A673 (cell line): Measurements from ENCODE around the gene CLEC4G. TPM values are rescaled to one million over a fixed set of nuclear protein-coding genes. Genes with fewer than 3 reads are reported as not detected.

ENCODE experiments used
- BruUV-seq: library from RNA; stranded (reverse); fragments of 400-500 nt; replicated peaks from 2 replicates; lab custom pipeline; 2021; lab: Mats Ljungman, UMichigan
- CTCF ChIA-PET: fragments of 300-600 bp; sonication (Branson Sonifier 250); formaldehyde crosslinking; loops from one replicate; lab custom pipeline; 2022; ENCODE audit warnings: antibody characterized with exemption; lab: Charles Lee
- POLR2A ChIA-PET: fragments of 300-600 bp; sonication (Branson Sonifier 250); formaldehyde crosslinking; loops from one replicate; lab custom pipeline; 2022; ENCODE audit warnings: antibody characterized with exemption; ENCODE audit not compliant: low non-redundant PET; lab: Charles Lee
- DNase-seq: peaks from one replicate; pipeline ENCODE4 v3.0.0-alpha.2; 2015; ENCODE audit warnings: low spot score
- H3K27ac ChIP-seq: fragments of 200-600 bp; sonication (generic); 2 replicates; pipeline ENCODE4 v1.5.1; 2016; ENCODE audit warnings: mixed run types, low read depth, mild to moderate bottlenecking, mixed read lengths, antibody characterized with exemption, low read length; ENCODE audit not compliant: poor library complexity, severe bottlenecking
- H3K27me3 ChIP-seq: fragments of 200-600 bp; sonication (generic); replicated peaks from 2 replicates; pipeline ENCODE4 v1.6.1; 2017; ENCODE audit warnings: mixed run types, low read depth, mild to moderate bottlenecking, mixed read lengths, antibody characterized with exemption, low read length; ENCODE audit not compliant: insufficient read depth, poor library complexity
- H3K36me3 ChIP-seq: fragments of 200-600 bp; sonication (generic); 2 replicates; pipeline ENCODE4 v1.6.1; 2016; ENCODE audit warnings: mixed run types, mild to moderate bottlenecking, mixed read lengths, antibody characterized with exemption, low read length; ENCODE audit not compliant: insufficient read depth, poor library complexity, severe bottlenecking
- H3K4me1 ChIP-seq: fragments of 200-600 bp; sonication (generic); 2 replicates; pipeline ENCODE4 v1.6.1; 2017; ENCODE audit warnings: mixed run types, mild to moderate bottlenecking, mixed read lengths, antibody characterized with exemption, low read length; ENCODE audit not compliant: insufficient read depth, poor library complexity, severe bottlenecking
- H3K4me3 ChIP-seq: fragments of 200-600 bp; sonication (generic); 2 replicates; pipeline ENCODE4 v1.5.1; 2016; ENCODE audit warnings: low read depth, mixed run types, mild to moderate bottlenecking, mixed read lengths, low read length; ENCODE audit not compliant: poor library complexity, severe bottlenecking
- H3K9me3 ChIP-seq: fragments of 200-600 bp; sonication (generic); 2 replicates; pipeline ENCODE4 v1.6.1; 2016; ENCODE audit warnings: mixed run types, low read depth, mild to moderate bottlenecking, mixed read lengths, antibody characterized with exemption, low read length; ENCODE audit not compliant: poor library complexity, severe bottlenecking
- CTCF ChIP-seq: fragments of 300-800, 200-600 bp; sonication (generic); conservative IDR thresholded peaks from 2 replicates; pipeline ENCODE4 v1.5.1; 2017; ENCODE audit warnings: low read depth, mild to moderate bottlenecking, antibody characterized with exemption, low read length, moderate library complexity, mixed read lengths
- EZH2 ChIP-seq: fragments of 200-600 bp; sonication (generic); IDR thresholded peaks from 2 replicates; pipeline ENCODE4 v1.6.1; 2017; ENCODE audit warnings: borderline replicate concordance, low read depth, mild to moderate bottlenecking, mixed read lengths, antibody characterized with exemption, low read length; ENCODE audit not compliant: poor library complexity, severe bottlenecking
- intact Hi-C: fragments of 100-400 bp; cut with micrococcal nuclease; formaldehyde crosslinking; loops from one replicate; pipeline ENCODE4 v1.10.0; 2022; ENCODE audit not compliant: unreplicated experiment
- total RNA-seq: library from RNA; stranded (reverse); gene quantifications from 2 replicates; pipeline ENCODE4 v1.2.3, GENCODE V29; 2021

Gene CLEC4G
- total RNA-seq, 1 experiment from 2014 or later, result not detected

- Histone ChIP-seq H3K27me3 (peaks cover 12% of the 10 kb centered on the region), H3K27ac (no peak overlapping the region), H3K9me3 (no peaks in the 10 kb centered on the region), H3K4me1 (no peaks in the 10 kb centered on the region), H3K4me3 (no peak overlapping the region), H3K36me3 (no peaks in the 10 kb centered on the region)
- intact Hi-C loops, result no loop called here
- TF ChIP-seq EZH2 (no peak), CTCF (no peak)
- no TSS peak for BruUV-seq
- ChIA-PET CTCF (no interaction called here), POLR2A (no interaction called here)
- DNase-seq, result no peak
Measured at GRCh38 chr19:7703332-7703731, 28.6 kb downstream of the CLEC4G start.

GRCh38 chr19:7701654-7702457 is 30.1 kb downstream of the CLEC4G start, which contains the start of gene FCER2:
TSS of gene FCER2 (minus strand) at chr19:7702131. CDS start at chr19:7699760, 2,371 bp downstream.
- CTCF ChIA-PET, result no interaction called here
- H3K9me3 ChIP-seq, result no peaks in the 10 kb centered on the region
- TF ChIP-seq EZH2, result no peak
- no peak for TF ChIP-seq CTCF
- no peaks in the 10 kb centered on the region for H3K4me1 ChIP-seq
- no peak within 1 kb of the TSS for H3K4me3 ChIP-seq
- BruUV-seq, result no TSS peak
- POLR2A ChIA-PET, result no interaction called here
- intact Hi-C loops, result no loop called here
- peaks cover 12% of the 10 kb centered on the region for H3K27me3 ChIP-seq
- no peak for DNase-seq
- H3K36me3 ChIP-seq, result no peaks in the 10 kb centered on the region
- no peak within 1 kb of the TSS for H3K27ac ChIP-seq

- Histone ChIP-seq H3K4me1 (no peaks in the 10 kb centered on the region), H3K27ac (no peak overlapping the region), H3K4me3 (no peak overlapping the region), H3K9me3 (no peaks in the 10 kb centered on the region), H3K27me3 (peaks cover 12% of the 10 kb centered on the region), H3K36me3 (no peaks in the 10 kb centered on the region)
- TF ChIP-seq CTCF (no peak), EZH2 (no peak)
- no TSS peak for BruUV-seq
- DNase-seq, result no peak
- ChIA-PET POLR2A (no interaction called here), CTCF (no interaction called here)
- intact Hi-C loops, result no loop called here
Measured at GRCh38 chr19:7701049-7701653, 30.8 kb downstream of the CLEC4G start.
